ENCODE data around the gene RAB31. TPM values are rescaled to one million over a fixed set of nuclear protein-coding genes. Genes with fewer than 3 reads are reported as not detected.

RAB31 gene
- polyA plus RNA-seq, 2 of the 4 experiments (the other 2 are of a cell fraction), result 16.9 to 46.3 TPM

DNA sequence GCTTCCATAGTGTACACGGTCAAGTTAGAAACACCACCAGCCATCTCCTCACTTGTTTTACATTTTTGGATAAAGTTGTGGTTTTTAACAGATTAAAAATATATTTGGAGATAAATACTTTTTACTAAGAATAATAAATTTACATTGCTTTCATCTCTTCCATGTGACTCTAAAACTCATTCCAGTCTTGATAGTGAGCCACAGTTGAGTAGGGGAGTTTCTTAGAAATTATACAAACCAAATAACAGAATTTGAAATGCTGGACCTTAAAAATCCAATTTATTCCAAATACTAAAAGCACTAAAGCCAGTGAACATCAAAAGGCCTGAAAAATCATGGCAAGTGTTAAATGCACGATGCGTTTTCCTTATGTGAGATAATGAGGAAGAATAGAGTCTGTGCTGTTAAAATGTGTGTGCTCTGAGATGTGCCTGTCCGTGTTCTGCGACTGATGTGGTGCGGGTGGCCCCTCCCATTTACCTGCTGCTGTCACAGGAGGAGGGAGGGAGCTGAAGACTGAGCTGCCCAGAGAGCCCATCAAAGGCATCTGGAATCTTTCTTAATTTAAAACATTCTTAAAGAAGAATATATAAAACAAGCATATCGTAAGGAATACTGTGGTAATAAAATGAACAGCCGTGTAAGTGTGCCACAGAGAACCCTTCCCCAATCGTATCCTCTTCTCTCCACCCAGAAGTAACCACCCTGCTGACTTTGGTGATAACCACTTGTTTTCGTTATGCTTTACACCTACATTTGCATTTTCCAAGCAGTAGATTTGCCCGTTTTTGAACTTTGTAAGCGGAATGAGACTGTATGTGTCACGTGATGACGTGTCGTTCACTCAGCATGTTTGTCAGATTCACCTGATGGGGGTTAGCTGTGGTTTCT, 120.7 kb downstream of the RAB31 start:
- peak overlapping the region; percentile 93 to 96 for H3K27ac ChIP-seq
- H3K9me3 ChIP-seq, result no peaks in the 10 kb centered on the region
- no peak for TF ChIP-seq EP300 (IDR thresholded peaks at IDR 0.05)
- TF ChIP-seq FOSL2 (IDR thresholded peaks at IDR 0.05), result no peak
- no peak for TF ChIP-seq FOSL2 (CRISPR knock-in tag; IDR thresholded peaks at IDR 0.05)
- no peak for TF ChIP-seq BCL3 (IDR thresholded peaks at IDR 0.05)
- TF ChIP-seq CHD2 (IDR thresholded peaks at IDR 0.05; ENCODE audit: low read length, partially characterized antibody), result no peak
- no peak for TF ChIP-seq CTCF (IDR thresholded peaks at IDR 0.05)
- TF ChIP-seq HMGXB4 (CRISPR knock-in tag; IDR thresholded peaks at IDR 0.05; ENCODE audit: borderline replicate concordance), result no peak
- no peak for TF ChIP-seq RNF2 (IDR thresholded peaks at IDR 0.05; ENCODE audit: borderline replicate concordance, low read depth)
- TF ChIP-seq HDAC2 (IDR thresholded peaks at IDR 0.05), result no peak
- TF ChIP-seq RAD21 (conservative IDR thresholded peaks at IDR 0.05 in 1 of 2, IDR thresholded peaks at IDR 0.05 in 1 of 2), result no peak
- TF ChIP-seq MAZ (IDR thresholded peaks at IDR 0.05; ENCODE audit: borderline replicate concordance, low read depth, low read length), result no peak
- TF ChIP-seq ZFP36 (IDR thresholded peaks at IDR 0.05; ENCODE audit: borderline replicate concordance, partially characterized antibody), result no peak
- no peak for TF ChIP-seq FOSB (CRISPR knock-in tag; IDR thresholded peaks at IDR 0.05)
- no peak for TF ChIP-seq HOXB13 (CRISPR knock-in tag; IDR thresholded peaks at IDR 0.05; ENCODE audit: low read depth)
- TF ChIP-seq EHF (CRISPR knock-in tag; IDR thresholded peaks at IDR 0.05), result no peak
- TF ChIP-seq GATA3 (IDR thresholded peaks at IDR 0.05; ENCODE audit: borderline replicate concordance), result no peak
- no peak for TF ChIP-seq NPAS2 (CRISPR knock-in tag; IDR thresholded peaks at IDR 0.05; ENCODE audit: borderline replicate concordance)
- no peak for TF ChIP-seq KDM1A (IDR thresholded peaks at IDR 0.05; ENCODE audit: low read depth)
- TF ChIP-seq, protein P1, sequence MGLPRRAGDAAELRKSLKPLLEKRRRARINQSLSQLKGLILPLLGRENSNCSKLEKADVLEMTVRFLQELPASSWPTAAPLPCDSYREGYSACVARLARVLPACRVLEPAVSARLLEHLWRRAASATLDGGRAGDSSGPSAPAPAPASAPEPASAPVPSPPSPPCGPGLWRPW (IDR thresholded peaks at IDR 0.05), result no peak
- 83% methylated on average over 15 of the region's 15 CpGs for WGBS (ENCODE audit: missing lambda C conversion rate)
- DNase-seq (ENCODE audit: low read depth in 1 of 2, low spot score in 1 of 2) (no peak), FAIRE-seq (no peak), ATAC-seq (no peak)
- ChIA-PET POLR2A (interaction anchor here (1.4 kb wide), 1 partner anchor 86 kb away, joined by 3 read pairs; no protein-coding TSS in a partner anchor), CTCF (interaction anchor here (1.9 kb wide), 1 partner anchor 41 kb away, joined by 6 read pairs; no protein-coding TSS in a partner anchor)
- peak overlapping the region; percentile 80 for H3K4me2 ChIP-seq
- H3K4me3 ChIP-seq, result no peak overlapping the region
- peaks cover 52% of the 10 kb centered on the region for H3K4me1 ChIP-seq

GRCh38 chr18:9829397-9829712, 121.3 kb downstream of the RAB31 start:
- Histone ChIP-seq H3K4me1 (peaks cover 46% of the 10 kb centered on the region), H3K4me2 (no peak overlapping the region), H3K9me3 (no peaks in the 10 kb centered on the region), H3K4me3 (no peak overlapping the region), H3K27ac (peak overlapping the region; percentile 93 to 96)
- 93% methylated on average over 6 of the region's 6 CpGs for WGBS (ENCODE audit: missing lambda C conversion rate)
- POLR2A ChIA-PET, result interaction anchor here (1.4 kb wide), 1 partner anchor 86 kb away, joined by 3 read pairs; no protein-coding TSS in a partner anchor
- CTCF ChIA-PET, result no interaction called here
- DNase-seq (ENCODE audit: low read depth in 1 of 2, low spot score in 1 of 2), result no peak
- FAIRE-seq, result no peak
- ATAC-seq, result no peak
- TF ChIP-seq ZC3H11A (IDR thresholded peaks at IDR 0.05) (no peak), USF2 (IDR thresholded peaks at IDR 0.05) (no peak), ZFP36 (IDR thresholded peaks at IDR 0.05; ENCODE audit: borderline replicate concordance, partially characterized antibody) (no peak), MAFK (IDR thresholded peaks at IDR 0.05; ENCODE audit: partially characterized antibody) (no peak), CHD4 (IDR thresholded peaks at IDR 0.05; ENCODE audit: borderline replicate concordance) (no peak), PBX3 (IDR thresholded peaks at IDR 0.05) (no peak), CBX2 (IDR thresholded peaks at IDR 0.05; ENCODE audit: borderline replicate concordance, low read depth) (no peak), RCOR1 (IDR thresholded peaks at IDR 0.05; ENCODE audit: low read depth, low read length) (no peak), KDM5A (IDR thresholded peaks at IDR 0.05) (no peak), MYC (IDR thresholded peaks at IDR 0.05; ENCODE audit: borderline replicate concordance, low read length) (no peak), POLR2A (IDR thresholded peaks at IDR 0.05; ENCODE audit: low read length) (no peak), SMC3 (IDR thresholded peaks at IDR 0.05) (no peak), SREBF2 (IDR thresholded peaks at IDR 0.05) (no peak), MAZ (IDR thresholded peaks at IDR 0.05; ENCODE audit: borderline replicate concordance, low read depth, low read length) (no peak), CBX8 (IDR thresholded peaks at IDR 0.05) (no peak)

Measured in A549 (cell line).